ENCODE data around the gene ARHGAP32.
"Not testable (repeated sequence)": the region's sequence is repeated elsewhere in the genome, so short reads cannot be mapped to it uniquely, and the experiment has no call there.

Gene ARHGAP32

DNA sequence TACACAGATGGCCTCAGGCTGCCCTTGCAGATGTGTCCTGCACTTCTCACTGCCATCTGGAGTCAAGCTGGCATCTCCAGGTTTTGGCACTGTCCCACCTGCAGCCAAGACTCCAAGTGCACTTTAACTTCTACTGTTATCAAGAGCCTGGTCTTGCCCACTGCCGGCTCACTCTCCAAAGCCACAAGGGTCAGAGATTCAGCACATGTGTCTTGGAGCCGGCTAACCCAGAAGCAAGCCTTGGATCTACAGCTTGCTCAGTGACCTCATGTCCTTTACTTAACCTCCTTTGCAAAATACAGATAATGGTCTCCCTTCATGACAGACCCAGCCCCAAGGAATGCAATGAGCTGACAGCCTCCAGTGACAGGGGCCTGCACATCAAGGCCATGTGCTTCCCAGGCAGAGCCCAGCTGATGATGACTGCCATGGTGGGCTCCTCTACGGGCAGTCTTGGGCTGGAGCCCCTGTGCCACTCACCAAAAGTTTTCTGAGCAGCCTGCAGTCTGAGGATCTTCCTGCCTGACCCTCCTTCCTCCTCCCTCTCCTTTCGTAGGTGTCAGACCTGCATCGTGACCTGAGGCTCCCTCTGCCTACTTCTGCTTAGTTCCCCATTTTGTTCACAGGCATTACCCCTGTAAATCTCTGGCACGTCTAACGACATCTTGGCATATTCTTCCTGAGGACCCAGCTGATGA lies 258.5 kb downstream of the ARHGAP32 start:
- DNase-seq (ENCODE audit: low read depth in 3 of 3) = no peak

DNA sequence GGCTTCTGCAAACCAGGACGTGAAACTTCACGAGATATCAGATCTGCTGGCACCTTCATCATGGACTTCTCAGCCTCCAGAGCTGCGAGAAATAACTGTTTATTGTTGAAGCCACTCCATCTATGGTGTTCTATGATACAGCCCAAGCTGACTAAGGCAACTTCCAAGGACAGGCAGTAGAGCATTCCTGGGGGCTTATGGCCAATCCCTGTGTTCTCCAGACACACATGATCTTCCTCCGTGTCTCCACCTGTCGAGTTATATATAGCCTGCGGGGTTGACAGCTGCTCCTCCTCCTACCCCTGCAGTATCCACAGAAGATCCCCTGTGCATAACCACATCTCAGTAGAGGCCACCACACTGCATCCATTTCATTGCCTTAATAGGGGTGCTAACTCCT lies 260.5 kb downstream of the ARHGAP32 start:
- DNase-seq (ENCODE audit: low read depth in 3 of 3) = no peak

DNA sequence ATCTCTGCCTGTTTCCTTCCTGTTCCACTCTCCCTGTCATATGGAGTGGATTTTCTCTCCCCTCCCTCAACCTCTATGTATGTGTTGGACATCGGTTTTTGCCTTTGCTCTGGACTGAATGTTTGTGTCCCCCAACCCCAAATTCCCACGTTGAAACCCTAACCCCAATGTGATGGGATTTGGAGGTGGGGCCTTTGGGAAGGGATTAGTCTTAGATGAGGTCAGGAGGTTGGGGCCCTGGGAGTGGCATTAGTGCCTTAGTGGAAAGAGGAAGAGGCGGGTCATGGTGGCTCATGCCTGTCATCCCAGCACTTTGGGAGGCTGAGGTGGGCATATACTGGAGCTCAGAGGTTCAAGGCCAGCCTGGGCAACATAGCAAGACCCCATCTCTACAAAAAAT lies 261.1 kb downstream of the ARHGAP32 start:
- no peak for DNase-seq (ENCODE audit: low read depth in 3 of 3)

DNA sequence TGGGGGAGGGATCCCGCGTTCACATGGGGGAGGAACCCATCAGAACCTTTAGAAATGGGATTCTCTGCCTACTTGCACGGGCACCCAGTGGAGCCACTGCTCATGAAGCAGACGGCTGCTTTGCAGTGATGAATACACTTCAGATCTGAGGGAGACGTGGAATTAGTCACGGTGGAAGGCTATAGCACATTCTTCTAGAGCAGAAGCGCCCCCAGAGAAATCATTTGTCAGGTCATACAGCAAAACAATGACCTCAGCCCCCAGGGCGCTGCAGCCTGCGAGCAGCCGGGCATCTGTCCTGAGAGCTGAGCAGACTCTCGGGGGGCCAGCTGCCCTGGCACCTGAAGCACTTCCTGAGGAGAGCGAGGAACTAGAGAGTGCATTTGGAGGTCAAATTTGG lies 262.1 kb downstream of the ARHGAP32 start:
- DNase-seq (ENCODE audit: low read depth in 3 of 3) = no peak

DNA sequence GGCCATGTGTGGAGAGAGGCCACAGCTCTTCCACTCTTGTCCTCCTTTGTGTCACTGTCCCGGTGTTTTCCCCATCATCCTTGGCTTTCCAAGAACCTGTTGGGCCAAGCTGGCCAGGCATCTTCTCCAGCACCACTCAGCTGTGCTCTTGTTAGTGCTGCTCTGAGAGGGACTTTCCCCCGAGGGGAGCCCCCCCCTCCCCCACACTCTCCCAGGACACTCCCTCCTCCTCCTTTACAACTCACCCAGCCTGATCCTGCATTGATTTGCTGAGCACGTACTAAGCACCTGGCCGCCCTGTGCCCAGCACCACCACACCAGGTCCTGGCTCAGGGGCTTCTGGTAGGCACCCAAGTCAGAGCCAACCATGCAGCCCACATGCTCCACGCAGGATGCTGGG lies 262.7 kb downstream of the ARHGAP32 start:
- no peak for DNase-seq (ENCODE audit: low read depth in 3 of 3)

DNA sequence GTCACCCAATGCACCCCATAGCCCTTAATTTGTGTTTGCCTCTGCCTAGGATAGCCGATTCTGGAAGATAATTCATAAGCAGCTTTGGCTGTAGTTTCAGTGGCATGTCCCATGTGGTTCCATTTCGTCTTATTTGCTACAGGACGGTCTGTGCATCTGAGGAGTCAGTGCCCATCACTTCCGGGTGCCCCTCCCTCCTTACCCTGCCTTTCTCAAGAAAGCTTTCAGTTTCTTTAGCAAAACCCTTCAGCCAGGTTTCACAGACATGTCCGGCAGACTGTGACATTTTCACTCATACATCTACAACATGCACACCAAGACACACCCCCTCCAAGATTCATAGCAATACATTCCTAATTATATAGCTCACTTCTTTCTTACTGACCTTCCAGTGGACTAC lies 263.7 kb downstream of the ARHGAP32 start:
- no peak for DNase-seq (ENCODE audit: low read depth in 3 of 3)

DNA sequence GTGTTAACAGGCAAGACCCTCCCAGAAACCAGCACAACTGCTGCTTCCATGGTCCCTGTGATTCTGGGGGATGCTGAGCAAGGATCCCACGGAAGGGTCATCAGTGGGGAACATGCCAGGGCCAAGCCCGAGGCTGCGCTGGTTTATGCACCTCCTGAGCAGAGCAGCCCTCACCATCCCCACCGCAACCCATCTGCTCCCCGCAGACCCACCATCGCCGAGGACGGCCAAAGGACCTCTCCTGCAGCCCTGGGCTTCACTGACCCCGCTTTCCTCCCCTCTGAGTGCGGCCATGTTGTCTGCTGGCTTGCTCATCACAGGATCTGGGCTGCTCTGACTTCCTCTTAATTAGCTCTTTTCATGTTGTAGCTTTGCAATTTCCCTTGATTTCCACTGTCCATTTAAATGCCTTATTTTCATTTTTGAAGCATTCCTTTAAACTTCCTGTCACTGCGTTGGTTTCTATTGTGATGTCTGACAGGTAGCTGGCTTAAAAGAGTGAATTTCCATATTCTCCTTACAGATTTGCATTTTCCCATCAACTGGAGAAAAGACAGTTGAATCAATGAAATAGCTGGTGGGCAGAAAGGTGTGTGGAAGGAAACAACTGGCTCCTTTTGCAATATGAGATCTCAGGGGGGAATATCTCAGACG lies 264.3 kb downstream of the ARHGAP32 start:
- DNase-seq (ENCODE audit: low read depth in 3 of 3) = no peak

DNA sequence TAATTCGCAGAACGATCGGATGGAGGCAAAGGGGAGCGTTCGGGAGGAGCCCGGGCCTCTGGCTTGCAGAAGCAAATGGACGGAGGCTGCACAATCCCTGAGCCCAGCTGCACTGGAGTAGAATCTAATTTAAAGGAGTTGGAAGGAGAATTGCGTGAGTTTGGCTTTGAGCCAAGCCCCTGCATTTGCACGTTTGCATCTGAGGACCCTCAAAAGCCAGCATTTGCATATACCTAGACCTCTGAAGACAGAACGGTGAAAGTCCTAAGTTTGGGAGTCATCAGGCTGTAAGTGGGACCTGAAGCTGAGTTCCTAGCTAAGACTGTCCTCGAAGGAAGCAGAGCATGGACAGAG lies 265.0 kb downstream of the ARHGAP32 start:
- DNase-seq (ENCODE audit: low read depth in 3 of 3) = no peak

DNA sequence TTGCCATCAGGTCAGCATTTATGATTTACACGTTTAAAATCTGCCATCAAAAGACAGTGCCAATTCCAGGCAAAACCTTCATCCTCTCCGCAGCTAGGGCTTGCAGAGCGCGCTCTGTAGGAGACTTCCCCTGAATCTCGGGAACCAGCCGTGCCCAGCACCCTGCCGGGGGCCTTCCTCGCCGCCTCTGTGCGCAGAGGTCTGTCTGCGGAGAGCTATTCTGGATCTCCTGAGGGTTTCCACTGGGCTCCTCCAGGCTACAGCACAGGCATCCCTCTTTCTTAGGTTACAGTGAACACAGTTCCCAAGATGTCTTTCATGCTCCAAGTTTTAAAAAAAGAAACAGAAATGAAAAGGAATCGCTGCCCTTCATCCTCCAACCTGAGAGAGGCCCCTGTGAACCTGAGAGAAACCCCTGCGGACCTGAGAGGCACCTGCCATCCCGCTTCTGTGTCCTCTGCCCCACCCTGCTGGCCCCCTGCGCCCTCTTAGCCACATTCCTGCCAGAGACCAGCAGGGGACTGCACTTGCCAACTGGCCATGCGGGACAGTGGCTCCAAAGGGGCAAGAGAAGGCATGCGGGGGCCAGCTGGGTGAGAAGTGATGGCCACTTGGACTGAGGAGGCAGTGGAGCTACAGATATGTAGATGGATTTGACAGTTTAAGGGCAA lies 265.6 kb downstream of the ARHGAP32 start:
- DNase-seq (ENCODE audit: low read depth in 3 of 3) = no peak

DNA sequence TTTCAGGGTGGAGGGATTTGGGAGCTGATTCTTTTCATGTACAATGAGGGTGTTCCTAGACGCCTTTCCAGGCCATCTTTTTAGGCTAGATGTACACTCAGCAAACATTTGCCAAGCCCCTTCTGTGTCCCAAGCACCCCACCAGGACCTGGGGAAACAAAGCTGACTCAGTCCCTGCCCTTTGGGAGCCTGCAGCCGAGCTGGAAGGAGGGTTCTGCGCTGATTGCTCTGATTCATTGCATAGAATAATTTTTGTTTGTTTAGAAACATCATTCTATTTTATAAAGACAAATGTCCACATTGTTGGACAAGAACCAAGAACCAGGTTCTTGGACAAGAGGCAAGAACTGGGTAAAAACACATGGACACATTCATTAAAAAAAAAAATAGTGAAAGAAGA lies 266.1 kb downstream of the ARHGAP32 start:
- no peak for DNase-seq (ENCODE audit: low read depth in 3 of 3)

DNA sequence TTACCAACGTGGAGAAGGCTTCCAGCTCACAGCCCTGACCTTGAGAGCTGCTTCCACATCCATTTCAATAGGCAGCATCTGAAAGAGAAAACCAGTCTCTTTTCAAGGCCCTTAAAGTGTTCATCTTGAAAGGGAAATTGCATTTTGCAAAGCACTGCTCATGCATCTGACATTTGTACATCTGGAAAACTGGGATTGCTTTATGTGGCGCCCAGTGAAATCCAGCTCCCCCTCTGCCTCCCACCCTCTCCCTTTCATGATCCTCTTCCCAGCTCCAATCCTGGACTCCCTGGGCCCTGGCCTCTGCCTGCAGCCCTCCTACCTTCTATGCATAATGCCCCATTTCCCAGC lies 266.9 kb downstream of the ARHGAP32 start:
- DNase-seq (ENCODE audit: low read depth in 3 of 3) = no peak

DNA sequence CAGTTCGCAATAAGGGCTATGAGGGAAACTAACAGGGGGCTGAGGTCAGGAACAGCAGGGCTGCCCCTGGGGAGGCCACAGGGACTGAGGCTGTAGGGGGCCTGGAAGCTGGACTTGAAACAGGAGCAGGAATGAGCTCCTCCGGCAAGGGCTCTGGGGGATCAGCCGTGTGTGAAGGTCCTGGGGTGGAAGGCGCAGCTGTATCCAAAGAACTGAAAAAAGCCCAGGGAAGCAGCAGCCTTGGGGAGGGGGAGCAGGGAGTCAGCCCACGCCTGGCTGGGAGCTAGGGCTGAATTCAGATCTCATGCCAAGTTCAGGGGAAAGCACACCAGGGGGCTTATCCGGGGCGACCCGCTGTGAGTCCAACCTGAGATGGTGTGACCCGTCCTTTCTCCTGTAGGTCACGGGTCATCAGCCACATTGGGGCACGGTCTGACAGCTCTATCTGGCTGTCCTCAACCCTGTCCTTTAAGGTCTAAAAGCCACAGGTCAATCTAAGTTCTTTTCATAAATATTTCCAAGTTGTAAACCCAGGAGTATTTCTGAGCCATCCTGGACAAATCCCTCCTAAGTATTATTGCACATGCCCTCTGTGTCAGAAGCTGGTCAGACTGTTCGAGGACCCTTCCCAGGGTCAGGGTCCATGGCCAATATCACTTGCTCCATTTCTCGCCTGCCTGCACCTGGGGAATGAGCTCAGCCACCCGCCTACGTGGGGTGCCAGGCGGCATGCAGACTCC lies 267.4 kb downstream of the ARHGAP32 start:
- DNase-seq (ENCODE audit: low read depth in 3 of 3) = no peak

DNA sequence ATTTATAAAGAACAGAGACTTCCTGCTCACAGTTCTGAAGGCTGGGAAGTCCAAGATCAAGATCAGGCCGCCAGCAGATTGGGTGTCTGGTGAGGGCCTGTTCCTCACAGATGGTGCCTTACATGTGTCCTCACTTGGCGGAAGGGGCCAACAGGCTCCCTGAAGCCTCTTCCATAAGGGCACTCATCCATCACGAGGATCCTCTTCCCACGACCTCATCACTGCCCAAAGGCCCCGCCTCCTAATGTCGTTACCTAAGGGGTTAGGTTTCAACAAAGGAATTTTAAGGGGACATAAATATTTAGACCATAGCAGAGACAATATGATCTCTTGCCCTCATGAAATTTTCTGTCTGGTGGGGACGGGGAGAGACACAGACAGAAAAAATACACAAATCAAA lies 268.0 kb downstream of the ARHGAP32 start:
- no peak for DNase-seq (ENCODE audit: low read depth in 3 of 3)

DNA sequence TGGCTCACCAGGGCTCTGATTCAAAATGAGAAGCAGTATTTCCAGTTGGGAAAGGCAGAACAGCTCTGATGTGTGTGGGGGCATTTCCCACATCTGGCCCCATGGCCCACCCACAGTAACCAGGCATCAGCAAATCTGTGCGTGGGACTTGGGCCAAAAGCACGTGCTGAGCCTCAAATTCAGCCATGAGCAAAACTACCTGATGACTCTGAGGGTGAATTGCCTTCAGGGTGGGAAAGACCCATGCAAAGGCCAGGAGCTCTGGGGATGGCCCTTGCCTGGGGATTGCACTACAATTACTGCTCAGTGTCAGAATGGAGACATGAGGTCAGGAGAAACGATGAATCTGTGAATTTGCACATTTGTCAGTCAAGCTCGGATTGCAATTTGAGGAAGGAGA lies 270.3 kb downstream of the ARHGAP32 start:
- no peak for DNase-seq (ENCODE audit: low read depth in 3 of 3)

DNA sequence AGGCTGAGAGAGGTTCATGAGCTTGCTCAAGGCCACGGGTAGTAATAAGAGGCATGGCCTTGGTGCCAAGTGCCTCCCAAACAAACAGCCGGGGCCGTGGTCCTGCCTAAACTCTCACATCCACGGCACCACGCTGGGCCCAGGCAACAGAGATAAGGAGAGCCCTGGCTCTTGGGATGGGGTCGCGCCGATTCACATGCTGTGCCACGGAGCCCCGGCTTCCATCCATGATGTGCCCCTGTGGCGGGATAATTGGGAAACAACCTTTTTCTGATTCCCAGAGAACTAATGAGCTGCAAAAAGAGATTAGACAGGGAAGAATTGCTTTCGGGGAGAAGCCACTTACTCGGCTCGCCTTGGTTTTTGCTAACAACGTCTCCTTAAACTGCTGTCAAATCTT lies 271.5 kb downstream of the ARHGAP32 start:
- DNase-seq (ENCODE audit: low read depth in 3 of 3) = no peak

DNA sequence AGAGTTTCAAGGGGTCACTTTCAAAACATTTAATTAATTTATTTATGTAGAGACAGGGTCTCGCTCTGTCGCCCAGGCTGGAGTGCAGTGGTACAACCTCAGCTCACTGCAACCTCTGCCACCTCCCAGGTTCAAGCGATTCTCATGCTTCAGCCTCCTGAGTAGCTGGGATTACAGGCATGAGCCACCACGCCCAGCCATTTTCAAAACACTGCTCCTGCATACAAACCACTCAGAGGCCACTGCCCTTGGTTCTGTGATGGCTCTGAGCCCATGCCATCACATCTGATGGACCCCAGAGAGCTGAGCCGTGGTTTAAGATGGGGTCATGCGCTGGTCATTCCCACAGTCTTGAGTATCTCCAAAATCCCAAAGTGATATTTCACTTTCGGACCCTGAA lies 272.5 kb downstream of the ARHGAP32 start:
- DNase-seq (ENCODE audit: low read depth in 3 of 3) = not testable (repeated sequence)

DNA sequence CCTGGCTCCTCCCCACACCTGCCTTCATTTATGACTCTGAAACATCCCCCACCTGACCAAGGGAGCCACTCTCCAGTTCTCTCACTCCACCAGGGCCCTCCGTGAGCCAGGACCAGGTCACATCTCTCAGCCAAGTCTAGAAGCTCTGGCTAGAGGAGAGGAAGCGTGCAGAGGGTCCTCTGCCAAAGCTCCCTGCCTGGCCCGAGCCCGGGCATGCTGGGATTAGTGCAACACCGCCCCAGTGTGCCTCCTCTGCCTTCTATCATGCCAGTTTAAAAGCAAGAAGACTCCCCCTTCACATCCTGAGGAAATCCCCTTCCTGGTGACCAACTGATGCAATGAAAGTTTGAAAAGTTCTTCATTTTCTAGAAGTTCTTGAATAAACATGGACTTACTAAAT lies 272.9 kb downstream of the ARHGAP32 start:
- no peak for DNase-seq (ENCODE audit: low read depth in 3 of 3)

DNA sequence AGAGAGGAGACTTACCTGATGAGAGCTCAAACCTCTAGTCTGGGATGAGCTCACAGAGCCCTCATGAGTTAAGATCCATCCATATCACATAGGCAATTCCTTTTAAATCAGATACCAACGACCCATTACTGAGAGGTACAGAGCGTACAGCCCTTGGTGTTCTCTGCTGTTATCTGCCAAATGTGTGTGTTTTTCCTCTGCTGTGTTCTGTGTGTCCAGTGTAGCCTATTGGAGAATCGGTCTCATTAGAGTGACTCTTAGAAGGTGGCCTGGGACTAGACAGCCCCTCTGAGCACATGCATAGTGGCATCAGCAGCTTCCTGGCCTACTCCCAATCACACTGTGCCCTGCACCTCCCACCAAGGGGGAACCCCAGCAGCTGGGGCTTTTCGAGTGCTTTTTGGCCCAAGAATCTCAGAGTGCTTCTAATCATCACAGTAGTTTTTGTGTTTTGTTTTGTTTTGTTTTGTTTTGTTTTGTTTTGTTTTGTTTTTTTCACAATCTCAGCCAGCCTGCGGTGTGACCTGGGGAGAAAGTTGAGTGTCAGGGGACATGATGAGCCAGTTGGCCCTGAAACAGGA lies 274.9 kb downstream of the ARHGAP32 start:
- no peak for DNase-seq (ENCODE audit: low read depth in 3 of 3)

DNA sequence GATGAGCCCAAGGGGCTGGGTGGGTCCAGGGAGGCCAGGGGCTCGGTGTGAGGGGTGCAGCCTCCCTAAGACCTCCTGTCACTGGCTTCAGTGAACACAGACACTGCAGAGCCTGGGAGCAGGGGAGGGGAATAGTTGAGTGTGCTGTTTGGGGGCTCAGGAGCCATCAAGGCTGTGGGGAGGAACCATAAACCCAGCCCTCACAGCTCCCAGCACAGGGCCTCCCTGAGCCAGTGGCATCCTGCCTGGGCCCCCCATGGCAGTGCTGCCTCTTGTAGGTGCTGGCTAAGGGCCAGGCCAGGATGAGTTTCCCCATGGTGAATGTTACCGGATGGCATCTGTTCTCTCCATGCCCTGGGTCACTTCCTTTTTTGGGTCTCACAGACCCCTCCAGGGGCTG lies 275.4 kb downstream of the ARHGAP32 start:
- DNase-seq (ENCODE audit: low read depth in 3 of 3) = no peak

DNA sequence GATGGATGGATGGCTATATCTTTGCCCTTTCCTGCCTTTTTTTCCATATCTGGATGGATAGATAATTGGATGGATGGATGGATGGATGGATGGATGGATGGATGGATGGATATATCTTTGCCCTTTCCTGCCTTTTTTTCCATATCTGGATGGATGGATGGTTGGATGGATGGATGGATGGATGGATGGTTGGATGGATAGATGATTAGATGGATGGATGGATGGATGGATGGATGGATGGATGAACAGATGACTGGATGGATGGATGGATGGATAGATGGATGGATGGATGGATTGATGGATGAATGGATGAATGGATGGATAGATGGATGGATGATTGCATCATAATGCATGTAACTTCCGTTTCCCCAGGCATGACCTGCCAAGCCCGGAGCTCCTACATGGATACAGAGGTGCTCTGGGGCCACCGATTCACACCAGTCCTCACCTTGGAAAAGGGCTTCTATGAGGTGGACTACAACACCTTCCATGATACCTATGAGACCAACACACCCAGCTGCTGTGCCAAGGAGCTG lies 276.0 kb downstream of the ARHGAP32 start:
- DNase-seq (ENCODE audit: low read depth in 3 of 3) = no peak

DNA sequence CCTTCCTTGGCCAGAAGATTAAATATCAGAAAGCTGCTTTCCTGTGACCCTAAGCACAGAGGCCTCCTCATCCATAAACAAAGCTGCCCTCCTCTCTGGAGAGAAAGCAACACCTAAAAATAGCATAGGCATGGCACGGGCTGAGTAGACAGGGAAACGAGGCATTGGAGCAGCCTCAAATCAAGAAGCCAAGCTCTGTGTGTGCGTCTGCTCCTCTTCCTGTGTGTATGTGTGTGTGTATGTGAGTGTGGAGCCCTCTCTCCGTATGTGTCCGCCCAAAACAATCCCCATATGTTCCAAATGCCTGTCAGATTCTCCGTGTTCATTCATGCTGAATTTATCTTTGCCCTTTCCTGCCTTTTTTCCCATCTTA lies 277.0 kb downstream of the ARHGAP32 start:
- no peak for DNase-seq (ENCODE audit: low read depth in 3 of 3)
